Retina (tissue), 1 donor: ENCODE measurements around the gene AFF4.
A peak's percentile ranks its signal among the peaks of the same experiment; 100 is the strongest.

Experiments
- DNase-seq: peaks from one replicate; pipeline ENCODE4 v3.0.0-alpha.2; 2016

AFF4 gene

GRCh38 chr5:132853790-132854189 lies 109.6 kb downstream of the AFF4 start:
- no peak for DNase-seq

GRCh38 chr5:132853323-132853722 lies 110.1 kb downstream of the AFF4 start:
- DNase-seq: no peak

- no peak for DNase-seq
Measured at GRCh38 chr5:132850066-132850465, 113.4 kb downstream of the AFF4 start.

GRCh38 chr5:132849347-132849746 lies 114.1 kb downstream of the AFF4 start:
- DNase-seq: no peak

- DNase-seq: no peak
Measured at GRCh38 chr5:132848270-132848669, 115.2 kb downstream of the AFF4 start.

GRCh38 chr5:132841305-132841704 lies 122.1 kb downstream of the AFF4 start:
- DNase-seq: no peak

- DNase-seq: no peak
Measured at GRCh38 chr5:132840896-132841295, 122.5 kb downstream of the AFF4 start.

GRCh38 chr5:132840313-132840712 lies 123.1 kb downstream of the AFF4 start:
- no peak for DNase-seq

- DNase-seq: no peak
Measured at GRCh38 chr5:132839426-132840301, 123.8 kb downstream of the AFF4 start.

GRCh38 chr5:132838516-132839282 lies 124.7 kb downstream of the AFF4 start:
- DNase-seq: peak; percentile 24

GRCh38 chr5:132837868-132838267 lies 125.6 kb downstream of the AFF4 start:
- no peak for DNase-seq

- no peak for DNase-seq
Measured at GRCh38 chr5:132836852-132837251, 126.6 kb downstream of the AFF4 start.

GRCh38 chr5:132834057-132834456 lies 129.4 kb downstream of the AFF4 start:
- DNase-seq: no peak

GRCh38 chr5:132832612-132833011 lies 130.8 kb downstream of the AFF4 start:
- no peak for DNase-seq

GRCh38 chr5:132831095-132831860 lies 132.2 kb downstream of the AFF4 start:
- no peak for DNase-seq

GRCh38 chr5:132830436-132831094 lies 132.9 kb downstream of the AFF4 start, which contains the start of gene SHROOM1:
TSS of gene SHROOM1 (minus strand) at chr5:132830647. CDS start at chr5:132826140, 4,507 bp downstream.
- DNase-seq: peak; percentile 65

GRCh38 chr5:132829742-132830435 lies 133.5 kb downstream of the AFF4 start:
- DNase-seq: peak; percentile 94

- DNase-seq: no peak
Measured at GRCh38 chr5:132828846-132829494, 134.5 kb downstream of the AFF4 start.

- no peak for DNase-seq
Measured at GRCh38 chr5:132827943-132828673, 135.3 kb downstream of the AFF4 start.

- peak; percentile 13 for DNase-seq
Measured at GRCh38 chr5:132826424-132827082, 136.9 kb downstream of the AFF4 start.
